GM13976 (cell line): Measurements from ENCODE around the gene PSMB8.

Source experiments
- DNase-seq: peaks from one replicate; pipeline ENCODE4 v3.0.0; 2012; ENCODE audit warnings: low spot score
- CTCF ChIP-seq: IDR thresholded peaks from 2 replicates; pipeline ENCODE4 v1.5.1; 2012; ENCODE audit warnings: borderline replicate concordance, mild to moderate bottlenecking; ENCODE audit not compliant: insufficient read depth; ENCODE audit errors: extremely low read depth, missing control alignments, control extremely low read depth
- in situ Hi-C: fragments of 300-500 bp; cut with MboI; formaldehyde crosslinking; loops from one replicate; pipeline ENCODE4 v1.12.0; 2022; ENCODE audit warnings: low sequenced_read_pairs, mixed read lengths, inconsistent platforms; ENCODE audit not compliant: unreplicated experiment

Gene PSMB8

DNA sequence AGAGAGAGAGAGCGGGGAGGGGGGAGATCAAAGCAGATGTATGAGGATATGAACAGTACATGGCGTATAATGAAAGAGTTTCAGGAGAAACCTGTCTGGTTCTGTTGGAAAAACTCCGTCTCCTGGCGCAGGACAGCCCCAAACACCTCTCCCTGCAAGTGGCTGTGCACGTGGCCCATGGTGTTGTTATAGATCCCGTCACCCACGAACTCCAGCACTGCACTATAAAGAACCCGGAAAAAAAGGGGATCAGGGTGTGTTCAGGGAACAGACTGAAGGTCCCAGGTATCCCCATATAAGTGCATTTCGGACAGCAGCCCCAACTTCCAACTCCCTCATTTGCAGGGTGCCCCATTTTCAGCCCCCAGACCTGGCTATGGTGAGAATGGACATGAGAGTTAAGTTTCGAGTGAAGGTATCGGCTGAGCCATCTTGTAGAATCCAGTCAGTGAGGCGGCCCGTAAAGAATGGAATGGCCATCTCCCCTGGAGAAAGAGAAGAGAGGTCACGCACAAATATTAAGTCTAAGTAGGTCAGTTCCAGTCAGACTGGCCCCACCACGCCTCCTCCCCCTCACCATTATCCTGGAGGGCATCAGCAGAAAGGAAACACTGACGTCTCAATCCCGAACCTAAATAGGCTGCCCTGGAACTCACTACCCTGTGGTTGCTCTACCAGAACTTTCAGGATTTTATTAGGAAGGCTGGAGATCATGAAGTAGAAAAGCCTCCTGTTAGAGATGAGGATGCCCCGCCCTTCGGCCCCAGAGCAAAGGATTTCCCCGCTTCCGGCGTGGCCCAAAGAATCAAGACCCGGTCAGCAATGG lies 8.4 kb upstream of the PSMB8 start:
- DNase-seq: peak; percentile 42
- TF ChIP-seq CTCF: no peak
- in situ Hi-C loops: no loop called here

GRCh38 chr6:32851025-32851424 lies 7.2 kb upstream of the PSMB8 start:
- no peak for TF ChIP-seq CTCF
- no peak for DNase-seq
- in situ Hi-C loops: no loop called here

GRCh38 chr6:32849126-32849525 lies 5.3 kb upstream of the PSMB8 start:
- in situ Hi-C loops: no loop called here
- no peak for TF ChIP-seq CTCF
- no peak for DNase-seq

DNA sequence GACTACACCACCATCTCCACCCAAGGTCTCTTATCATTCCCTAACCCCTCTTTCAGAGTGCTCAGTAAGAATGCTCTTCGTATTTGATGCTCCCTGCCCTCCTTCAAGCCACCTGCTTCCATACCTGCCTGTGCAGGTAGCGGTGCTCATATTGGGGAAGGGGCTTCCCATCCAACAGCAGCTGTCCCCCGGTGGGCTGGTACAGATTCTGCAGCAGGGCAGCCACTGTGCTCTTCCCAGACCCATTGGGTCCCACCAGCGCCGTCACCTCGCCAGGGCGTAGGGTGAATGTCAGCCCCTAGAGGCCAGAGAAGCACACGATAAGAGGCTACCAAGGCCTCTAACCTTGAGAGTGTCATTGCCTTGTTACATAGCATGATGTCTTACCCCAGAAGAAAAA lies 3.9 kb upstream of the PSMB8 start:
- no peak for DNase-seq
- in situ Hi-C loops: no loop called here
- TF ChIP-seq CTCF: no peak

DNA sequence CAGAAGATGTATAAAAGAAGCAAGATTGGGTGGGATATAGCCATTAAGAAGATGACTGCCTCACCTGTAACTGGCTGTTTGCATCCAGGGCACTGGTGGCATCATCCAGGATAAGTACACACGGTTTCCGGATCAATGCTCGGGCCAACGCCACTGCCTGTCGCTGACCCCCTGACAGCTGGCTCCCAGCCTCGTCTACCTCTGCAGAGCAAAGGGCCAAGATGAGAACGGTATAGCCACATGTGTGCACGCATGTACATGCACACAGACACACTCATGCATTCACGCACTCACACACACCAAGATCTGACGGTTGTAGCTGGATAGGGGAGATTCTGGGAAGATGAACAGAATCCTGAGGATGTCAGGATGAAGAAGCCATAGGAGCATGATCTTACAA lies 3.2 kb upstream of the PSMB8 start:
- DNase-seq: no peak
- in situ Hi-C loops: no loop called here
- no peak for TF ChIP-seq CTCF

- peak; percentile 56 for DNase-seq
- no peak for TF ChIP-seq CTCF
- in situ Hi-C loops: no loop called here
Observed at GRCh38 chr6:32845384-32845884, 1.6 kb upstream of the PSMB8 start.

DNA sequence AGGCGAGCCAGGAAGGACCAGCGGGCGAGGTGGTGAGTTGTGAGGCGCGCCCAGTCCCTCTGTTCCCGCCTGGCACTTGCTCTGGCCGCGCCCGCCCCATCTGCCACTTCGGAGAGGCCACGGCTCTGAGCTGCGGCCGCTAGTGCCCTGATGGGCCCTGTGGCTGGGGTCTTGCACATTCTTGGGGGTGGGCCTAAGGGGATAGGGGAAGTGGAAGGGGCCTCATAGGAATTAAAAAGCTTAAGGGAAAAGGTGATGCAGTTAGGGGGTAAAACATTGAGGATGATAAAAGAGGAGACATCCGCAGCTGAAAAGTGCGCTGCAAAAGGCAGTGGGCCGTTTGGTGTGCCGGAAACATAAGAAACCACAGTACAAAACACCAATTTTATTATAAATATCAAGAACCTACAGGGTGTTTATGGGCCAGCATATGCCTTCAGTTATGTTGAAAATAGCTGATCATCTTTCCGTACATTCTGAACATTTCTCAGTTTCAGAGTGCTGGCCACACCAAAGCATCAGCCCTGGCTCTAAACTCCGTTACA lies 1.1 kb upstream of the PSMB8 start:
- TF ChIP-seq CTCF: no peak
- DNase-seq: no peak
- in situ Hi-C loops: no loop called here
